CD4-positive, alpha-beta T cell treated with Interleukin-2 at 100 ng/mL for 4 hours (primary cell): Measurements from ENCODE around the gene KIF13A.
"Not testable (repeated sequence)": the region's sequence is repeated elsewhere in the genome, so short reads cannot be mapped to it uniquely, and the experiment has no call there.

ENCODE experiments used
- DNase-seq: peaks from one replicate; pipeline ENCODE4 v3.0.0-alpha.2; 2020; ENCODE audit warnings: low spot score

Gene KIF13A

DNA sequence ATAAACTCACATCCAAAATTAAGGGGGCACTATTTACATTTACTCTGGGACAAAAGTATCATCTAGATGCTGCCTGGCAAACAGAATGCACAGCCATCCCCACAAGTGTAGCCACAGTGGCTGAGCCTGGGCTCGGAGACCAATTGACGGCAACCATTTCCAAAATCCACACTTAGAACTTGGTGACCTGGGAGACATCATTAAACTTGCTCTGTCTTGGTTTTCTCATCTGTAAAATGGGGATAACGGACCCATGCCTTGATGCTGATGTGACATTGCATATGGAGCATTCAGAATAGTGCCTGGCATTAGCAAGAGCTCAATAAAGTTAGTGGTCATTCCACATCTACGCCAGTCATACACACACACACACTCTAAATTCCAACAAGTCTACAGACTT lies 140.7 kb downstream of the KIF13A start:
- DNase-seq: no peak

DNA sequence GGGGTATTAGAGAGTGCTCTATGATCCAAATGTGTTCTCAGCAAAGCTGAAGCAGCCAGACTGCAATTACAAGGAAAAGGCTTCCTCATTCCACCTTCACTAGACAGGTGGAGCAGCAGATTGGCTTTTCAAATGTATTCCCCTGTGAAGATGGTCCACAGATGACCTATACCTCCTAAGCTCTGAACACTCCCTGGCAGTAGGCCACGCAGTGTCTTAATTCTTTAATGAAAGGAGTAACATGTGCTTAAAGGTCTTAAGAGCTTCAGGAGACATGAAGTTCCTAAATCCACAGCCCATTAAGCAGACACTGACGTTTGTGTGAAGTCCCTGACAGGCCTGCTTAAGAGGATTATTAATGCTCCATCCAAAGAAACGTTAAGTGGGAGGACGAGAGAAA lies 141.8 kb downstream of the KIF13A start:
- no peak for DNase-seq

DNA sequence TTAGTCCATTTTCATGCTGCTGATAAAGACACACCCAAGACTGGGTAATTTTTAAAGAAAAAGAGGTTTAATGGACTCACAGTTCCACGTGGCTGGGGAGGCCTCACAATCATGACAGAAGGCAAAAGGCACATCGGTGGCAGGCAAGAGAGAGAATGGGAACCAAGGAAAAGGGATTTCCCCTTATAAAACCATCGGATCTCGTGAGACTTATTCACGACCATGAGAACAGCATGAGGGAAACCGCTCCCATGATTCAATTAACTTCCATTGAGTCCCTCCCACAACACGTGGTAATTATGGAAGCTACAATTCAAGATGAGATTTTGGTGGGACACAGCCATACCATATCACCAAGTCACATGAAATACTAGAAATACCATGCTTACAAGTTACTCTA lies 142.5 kb downstream of the KIF13A start:
- not testable (repeated sequence) for DNase-seq

DNA sequence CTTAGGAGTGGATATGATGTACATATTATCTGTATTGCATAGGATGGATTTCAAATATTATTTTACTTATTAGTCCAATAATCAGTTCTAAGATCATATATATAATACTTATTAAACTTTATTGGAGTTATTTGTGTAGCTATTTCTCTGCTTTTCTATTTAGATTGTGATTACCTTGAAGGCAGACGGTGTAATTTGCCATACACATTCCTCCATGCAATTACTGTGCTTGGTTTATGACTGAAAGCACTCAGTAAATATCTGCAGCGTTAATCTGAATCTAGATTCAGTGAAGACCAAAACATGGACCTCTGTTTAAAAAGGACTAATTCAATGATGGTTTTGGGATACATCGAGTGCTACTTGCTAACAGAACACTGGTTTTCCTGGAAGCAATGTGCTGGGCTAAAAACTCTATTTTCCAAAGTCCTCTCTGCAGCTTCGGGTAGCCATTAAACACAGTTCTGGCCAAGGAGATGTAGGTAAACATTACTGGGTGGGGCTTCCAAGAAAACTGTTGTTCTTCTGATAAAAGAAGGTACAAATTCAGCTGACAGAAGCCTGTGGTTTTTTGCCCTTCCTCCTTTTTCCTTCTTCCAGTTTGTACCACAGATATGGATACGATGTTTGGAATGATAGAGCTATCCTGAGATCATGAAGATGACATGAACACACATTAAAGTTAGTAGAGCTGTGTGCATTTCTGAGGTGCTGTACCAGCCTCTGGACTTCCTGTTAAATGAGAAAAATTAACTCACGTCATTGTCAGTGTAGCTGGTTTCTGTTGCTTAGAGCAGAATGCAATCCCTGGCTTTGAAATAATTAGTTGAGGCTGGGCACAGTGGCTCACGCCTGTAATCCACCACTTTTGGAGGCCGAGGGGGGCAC lies 144.3 kb downstream of the KIF13A start:
- no peak for DNase-seq

DNA sequence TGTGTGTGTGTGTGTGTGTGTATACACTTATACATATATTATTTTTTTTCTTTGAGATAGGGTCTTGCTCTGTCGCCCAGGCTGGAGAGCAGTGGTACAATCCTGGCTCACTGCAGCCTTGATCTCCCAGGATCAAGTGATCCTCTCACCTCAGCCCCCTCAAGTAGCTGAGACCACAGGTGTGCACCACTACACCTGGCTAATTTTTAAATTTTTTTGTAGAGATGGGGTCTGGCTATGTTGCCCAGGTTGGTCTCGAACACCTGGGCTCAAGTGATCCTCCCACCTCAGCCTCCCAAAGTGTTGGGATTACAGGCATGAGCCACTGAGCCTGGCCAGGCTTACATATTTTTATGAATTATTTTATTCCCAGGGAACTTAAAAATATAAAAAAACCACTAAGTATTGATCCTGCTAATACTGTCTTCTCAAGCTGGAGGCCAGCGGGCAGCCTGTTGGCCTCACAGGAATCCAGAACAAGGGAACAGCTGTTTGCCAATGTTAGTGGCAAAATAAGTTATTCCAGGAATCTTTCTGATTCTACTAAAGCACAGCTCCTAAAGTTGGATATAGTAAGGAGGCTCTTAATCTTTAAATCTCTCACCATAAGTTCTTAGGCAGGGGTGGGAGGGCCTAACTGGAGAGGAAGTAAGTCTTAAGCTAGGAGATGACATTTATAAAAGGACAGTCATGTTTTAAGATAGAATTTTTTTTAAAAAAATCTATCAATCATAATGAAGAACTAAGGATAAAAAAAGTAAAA lies 145.2 kb downstream of the KIF13A start:
- no peak for DNase-seq

DNA sequence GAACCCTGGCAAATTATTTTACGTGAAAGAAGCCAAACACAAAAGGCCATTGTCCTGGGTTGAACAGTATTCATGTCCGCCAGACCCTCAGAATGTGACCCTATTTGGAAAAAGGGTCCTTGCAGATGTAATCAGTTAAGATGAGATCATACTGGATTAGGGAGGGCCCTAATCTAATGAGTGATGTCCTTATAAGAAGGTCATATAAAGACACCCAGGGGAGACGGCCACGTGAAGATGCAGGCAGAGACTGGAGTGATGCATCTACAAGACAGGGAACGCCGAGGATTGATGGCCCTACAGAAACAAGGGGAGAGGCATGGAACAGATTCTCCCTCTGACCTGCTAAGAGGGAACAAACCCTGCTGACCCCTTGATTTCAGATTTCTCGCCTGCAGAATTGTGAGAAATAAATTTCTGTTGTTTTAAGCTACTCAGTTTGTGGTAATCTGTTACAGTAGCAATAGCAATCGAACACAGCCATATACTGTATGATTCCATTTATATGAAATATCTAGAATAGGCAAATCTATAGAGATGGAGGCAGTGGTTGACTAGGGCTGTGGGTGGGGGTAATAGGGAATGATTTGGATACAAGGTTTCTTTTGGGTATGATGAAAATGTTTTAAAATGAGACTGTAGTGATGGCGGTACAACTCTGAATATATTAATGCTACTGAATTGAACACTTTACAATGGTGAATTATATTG lies 147.8 kb downstream of the KIF13A start:
- DNase-seq: no peak

DNA sequence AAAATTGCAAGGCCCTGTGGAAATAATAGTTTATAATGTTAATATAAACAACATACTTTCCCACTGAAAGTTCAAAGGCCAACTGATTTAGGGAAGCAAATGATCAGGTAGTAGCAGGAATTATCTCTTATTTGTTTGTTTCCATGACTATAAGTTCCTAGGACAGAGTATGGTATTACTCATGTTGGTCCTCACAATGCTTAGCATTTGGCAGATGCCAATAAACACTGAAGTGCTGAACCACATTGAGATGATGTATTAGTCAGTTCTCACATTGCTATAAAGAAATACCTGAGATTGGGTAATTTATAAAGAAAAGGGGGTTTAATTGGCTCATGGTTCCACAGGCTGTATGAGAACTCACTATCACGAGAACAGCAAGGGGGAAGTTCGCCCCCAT lies 151.1 kb downstream of the KIF13A start:
- DNase-seq: no peak

DNA sequence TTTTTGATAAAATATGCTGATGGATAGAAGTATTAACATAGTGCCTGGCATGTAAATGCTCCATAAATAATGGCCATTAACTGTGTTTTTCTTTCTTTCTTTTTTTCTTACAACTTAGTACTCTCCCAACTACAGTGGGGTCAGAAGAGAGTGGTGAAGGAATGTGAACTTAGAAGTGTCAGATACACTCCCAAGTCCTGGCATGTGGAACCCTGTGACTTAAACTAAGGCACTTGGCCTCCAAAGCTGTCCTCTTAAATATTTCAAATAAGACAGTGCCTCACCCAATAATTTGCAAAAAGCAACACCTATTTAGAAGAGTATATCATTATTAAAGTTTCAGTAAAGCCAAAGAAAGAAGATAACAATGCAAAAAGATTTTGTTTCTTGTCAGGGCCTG lies 151.7 kb downstream of the KIF13A start:
- no peak for DNase-seq

DNA sequence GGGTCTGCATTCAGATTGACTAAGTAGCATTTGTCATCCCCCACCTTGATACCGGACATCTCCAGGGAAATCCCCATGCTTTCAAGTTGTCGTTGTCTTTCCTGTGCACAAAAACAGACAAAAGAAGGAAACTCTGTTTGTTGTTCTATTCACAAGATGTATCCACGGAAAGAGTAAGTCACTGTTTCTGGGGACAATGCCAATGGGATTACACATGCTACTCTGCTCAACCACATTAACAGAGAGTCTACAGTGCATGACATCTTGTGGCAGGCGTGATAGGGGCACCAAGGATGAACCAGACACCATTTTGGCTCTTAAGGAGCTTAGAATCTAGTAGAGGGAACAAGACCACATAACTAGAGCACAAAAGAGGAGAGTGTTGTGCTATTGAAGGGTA lies 156.3 kb downstream of the KIF13A start:
- DNase-seq: no peak

DNA sequence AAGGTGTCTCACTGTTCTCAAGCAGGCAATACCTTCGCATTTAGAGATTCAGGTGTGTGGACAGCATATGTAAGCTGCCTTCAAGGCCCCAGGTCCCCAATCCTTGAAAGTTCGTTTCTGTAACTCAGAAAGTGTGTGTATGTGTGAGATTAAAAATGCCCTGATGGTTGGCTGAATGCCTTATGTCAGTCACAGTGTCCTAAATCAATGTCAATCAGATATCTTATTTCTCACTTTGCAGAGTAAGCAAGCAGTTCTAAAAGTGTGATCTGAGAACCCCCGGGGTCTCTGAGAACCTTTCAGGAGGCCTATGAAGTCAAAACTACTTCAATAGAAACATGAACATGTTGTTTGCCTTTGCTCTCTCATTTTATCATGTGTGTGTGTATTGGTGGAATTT lies 157.5 kb downstream of the KIF13A start:
- no peak for DNase-seq

DNA sequence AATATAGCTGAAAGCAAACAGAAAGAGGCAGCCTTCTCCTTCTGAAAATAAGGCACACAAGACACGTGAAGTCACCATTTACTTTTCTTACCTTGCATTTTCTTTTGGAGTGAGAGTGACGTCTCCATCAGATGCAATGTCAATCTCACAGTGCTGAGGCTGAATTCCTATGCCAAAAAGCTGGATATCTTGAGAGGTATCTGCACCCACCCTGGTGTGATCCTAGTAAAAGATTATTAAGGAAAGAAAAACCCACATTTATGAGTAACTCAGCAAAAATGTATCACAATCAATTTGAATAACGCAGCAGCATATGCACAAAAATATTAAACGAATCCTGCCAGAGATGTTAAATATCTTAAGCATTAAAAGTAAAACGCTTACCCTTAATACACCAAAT lies 159.3 kb downstream of the KIF13A start:
- no peak for DNase-seq

DNA sequence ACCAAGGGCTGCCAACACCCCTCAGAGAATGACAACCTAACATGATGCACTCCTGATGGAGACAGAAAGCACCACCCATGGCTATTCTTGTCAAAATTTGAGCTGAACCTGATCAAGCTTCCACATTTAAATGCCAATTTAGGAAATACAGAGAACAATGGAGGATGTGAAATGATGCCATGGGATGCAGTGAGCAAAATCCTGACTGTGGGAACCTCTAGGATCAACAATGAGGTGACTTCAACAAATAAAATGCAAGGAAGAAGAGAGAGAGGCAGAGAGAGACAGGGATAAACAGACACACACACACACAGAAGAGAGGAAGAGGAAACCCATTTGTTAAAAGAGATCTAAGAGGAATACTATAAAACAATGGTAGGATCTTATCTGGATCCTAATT lies 161.1 kb downstream of the KIF13A start:
- no peak for DNase-seq

DNA sequence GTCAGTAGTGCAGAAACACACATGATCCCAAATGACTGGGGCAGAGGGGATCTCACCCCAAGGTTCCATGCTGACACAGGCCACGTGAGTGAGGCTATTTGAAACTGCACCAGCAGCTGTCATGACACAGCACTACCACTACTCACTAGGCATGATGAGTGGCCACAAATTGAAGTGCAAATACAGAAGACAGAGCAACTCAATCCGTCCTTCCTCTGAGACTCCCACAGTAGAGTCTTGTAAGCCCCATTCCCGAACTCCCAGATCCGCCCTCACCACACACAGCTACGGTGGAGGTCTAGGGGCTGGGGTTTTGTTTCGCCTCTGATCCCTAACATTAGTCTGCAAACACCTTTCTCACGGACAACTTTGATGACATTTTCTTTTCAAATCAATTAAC lies 167.4 kb downstream of the KIF13A start:
- no peak for DNase-seq

DNA sequence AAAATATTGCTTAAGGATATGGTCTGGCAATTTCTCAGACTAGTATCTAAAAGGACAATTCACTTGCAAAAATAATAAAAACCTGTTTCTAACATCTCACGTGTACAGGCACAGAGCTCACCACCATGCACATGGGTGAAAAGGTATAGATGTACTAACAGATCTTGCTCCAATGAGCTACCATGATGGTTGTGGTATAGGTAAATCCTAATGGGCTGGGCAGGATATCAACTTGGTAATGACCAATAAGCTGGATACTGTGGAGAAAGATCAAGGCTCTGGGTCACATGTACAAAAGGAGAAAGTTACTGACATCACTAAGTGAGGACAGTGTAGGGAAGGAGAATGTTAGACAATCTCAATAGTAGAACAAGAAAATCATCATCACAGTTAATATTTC lies 169.7 kb downstream of the KIF13A start:
- DNase-seq: no peak

DNA sequence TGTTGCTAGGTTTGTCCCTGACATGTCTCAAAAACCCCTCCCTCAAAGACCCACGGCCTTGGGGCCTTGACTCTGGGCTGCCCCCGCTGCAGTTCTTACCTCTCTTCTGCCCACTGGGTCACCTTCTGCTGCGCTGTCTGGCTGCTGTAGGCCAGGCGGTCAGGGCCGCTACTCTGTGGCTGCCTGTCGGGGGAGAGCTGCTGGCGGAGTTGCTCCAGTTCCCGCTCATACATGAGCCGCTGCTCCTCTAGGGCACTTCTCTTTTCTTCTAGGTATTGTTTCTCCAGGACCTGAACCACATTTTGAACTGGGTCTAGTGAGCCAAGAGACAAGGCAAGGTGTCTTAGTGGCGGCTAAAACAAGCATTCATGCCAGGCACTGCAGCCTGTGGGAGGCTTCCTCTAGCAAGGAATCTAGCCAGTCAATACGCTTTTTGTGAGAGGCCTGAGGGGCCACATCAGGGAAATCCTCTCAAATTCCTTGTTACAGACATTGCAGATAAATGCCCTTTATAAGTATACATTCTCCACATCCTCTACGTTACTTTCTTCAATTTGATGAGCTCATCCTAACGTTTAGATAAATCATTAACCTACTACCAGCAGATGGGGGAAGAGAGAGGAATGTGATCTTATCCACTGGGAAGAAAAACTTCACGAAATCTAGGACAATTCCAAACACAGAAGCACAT lies 170.4 kb downstream of the KIF13A start:
- DNase-seq: no peak

DNA sequence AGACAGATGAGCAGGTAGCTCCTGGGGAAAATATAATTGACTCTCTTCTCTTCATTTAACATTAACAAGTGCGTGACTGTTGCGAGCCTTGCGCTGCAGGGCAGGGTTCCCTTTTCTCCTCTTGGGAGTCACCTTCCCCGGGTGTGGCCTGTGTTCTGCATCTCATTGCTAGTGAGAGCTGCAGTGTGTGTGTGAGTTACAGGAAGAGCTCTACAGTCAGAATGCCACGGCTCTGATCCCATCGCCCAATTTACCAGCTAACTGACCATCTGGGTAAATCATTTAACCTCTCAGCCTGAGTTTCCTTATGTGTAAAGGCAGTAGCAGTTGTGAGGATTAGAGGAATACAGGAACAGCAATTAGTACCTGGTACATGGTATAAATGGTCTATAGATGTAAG lies 173.9 kb downstream of the KIF13A start:
- no peak for DNase-seq

DNA sequence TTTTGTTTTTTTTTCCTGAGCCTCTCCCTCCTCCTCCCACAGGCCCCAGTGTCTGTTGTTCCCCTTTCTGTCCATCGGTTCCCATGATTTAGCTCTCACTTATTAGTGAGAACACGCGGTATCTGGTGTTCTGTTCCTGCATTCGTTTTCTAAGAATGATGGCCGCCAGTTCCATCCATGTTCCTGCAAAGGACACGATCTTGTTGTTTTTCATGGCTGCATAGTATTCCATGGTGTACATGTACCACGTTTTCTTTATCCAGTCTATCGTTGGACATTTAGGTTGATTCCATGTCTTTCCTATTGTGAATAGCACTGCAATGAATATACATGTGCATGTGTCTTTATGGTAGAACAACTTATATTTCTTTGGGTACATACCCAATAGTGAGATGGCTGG lies 175.1 kb downstream of the KIF13A start:
- DNase-seq: no peak

DNA sequence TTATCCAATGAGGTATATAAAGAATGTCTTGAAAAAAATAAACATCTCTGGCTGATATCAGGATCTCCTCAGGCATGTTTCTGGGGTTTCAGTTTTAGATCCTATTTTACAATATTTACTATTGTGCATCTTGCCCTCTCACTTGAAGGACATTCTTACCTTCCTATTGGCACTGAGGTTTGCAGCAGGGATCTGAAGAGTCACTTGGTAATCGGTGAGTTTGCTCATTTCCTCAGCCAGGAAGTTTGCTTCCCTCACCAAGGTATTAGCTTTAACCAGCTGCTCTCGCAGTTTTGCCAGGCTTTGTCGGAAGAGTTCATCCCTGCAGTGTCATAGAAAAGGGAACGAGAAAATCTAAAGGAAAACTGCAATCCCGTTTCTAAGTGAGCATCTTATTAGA lies 178.8 kb downstream of the KIF13A start:
- no peak for DNase-seq

DNA sequence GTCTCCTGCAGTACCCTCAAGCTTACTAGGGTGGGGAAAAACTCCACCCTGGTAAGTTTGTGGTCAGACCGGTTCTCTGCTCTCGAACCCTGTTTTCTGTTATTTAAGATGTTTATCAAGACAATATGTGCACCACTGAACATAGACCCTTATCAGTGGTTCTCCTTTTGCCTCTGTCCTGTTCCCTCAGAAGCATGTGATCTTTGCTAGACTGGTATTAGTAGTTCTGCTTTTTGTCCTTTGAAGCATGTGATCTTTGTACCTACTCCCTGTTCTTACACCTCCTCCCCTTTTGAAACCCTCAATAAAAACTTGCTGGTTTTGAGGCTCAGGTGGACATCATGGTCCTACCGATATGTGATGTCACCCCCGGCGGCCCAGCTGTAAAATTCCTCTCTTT lies 180.0 kb downstream of the KIF13A start:
- DNase-seq: not testable (repeated sequence)

DNA sequence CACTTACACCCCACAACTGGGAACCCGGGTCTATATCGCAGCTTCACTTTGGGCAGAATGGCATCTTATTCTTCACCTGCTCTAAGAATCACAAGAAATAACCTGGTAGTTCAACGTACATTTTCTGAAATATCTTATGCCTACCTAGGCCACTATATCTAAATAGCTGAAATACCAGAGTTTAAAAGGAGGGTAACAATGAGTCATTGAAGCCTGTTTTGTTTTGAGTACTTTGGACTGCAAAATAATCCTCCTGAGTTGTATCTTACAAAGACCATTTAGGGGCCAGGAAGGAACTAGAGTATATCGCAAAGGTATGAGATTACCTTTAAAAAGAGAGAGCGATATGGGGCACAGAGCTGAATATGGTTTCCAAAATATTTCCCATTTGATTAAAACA lies 184.0 kb downstream of the KIF13A start:
- DNase-seq: no peak

DNA sequence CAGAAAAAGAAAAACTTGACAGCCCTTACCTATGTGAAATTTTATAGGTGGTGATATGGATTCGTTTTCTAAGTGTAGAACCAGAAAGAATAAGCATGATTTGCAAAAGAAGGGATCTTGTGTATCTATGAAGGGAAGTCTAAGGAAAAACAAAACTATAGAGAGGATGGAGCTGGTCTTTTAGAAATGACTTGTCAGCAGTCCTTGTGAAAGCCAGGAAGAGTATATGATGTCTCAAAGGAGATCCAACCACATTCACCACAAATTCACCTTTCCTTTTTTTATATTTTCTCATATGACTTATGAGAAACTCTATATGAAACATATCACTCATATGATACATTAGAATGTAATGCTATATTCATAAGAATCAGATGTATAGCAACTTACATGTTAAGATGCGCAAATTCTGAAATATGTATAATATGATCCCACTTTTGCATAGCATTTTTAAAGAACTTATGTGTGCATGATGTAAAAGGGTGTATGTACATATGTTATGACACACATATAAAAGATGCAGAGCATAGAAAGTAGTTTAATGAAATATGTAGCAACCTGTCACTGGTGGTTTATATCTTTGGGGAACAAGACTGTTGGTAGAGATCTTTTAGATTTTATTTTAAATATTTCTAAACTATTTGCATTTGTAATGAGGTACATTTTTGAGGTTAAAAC lies 188.8 kb downstream of the KIF13A start:
- no peak for DNase-seq

DNA sequence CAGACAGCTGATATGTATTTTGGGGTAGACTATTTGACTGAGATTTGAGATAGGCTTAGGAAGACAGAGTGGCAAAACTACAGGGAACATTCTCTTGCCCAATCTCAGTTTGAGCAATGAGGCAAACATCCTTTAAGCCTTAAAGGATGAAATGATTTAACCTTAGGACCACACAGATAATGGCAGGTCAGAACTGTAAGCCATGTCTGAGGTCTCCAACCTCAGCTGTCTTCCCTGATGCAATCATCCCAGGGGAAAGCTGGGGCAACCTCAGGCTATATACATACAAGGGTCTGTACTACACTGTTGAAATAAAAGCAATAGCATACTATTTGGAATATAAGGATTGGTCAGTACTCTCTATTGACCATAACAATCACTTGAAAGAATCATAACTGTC lies 196.9 kb downstream of the KIF13A start:
- DNase-seq: no peak
